Activated CD8-positive, alpha-beta memory T cell treated with anti-CD3 and anti-CD28 coated beads for 4 hours (primary cell): ENCODE results near the gene PREX1.

ENCODE experiments used
- DNase-seq, 2 donors: peaks; one replicate each; pipeline ENCODE4 v3.0.0-alpha.2; 2020; ENCODE audit warnings: low read depth in 2 of 2

PREX1 gene

DNA sequence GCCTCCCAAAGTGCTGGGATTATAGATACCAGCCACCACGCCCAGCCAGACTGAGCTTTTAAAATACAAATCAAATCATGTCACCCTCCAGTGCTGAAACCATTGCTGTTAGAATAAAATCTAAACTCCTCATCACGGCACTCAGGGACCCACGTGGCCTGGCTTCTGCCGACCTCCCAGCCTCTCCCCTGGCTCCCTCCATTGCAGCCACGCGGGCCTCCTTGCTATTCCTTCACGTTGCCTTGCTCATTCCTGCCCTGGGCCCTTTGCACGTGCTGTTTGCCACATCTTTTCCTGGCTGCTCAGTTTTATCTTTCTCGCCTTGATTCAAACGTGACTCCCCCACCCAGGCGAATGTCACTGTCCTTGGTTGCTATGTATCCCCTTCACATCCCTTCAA is 244.6 kb downstream of the PREX1 start:
- DNase-seq, result no peak

DNA sequence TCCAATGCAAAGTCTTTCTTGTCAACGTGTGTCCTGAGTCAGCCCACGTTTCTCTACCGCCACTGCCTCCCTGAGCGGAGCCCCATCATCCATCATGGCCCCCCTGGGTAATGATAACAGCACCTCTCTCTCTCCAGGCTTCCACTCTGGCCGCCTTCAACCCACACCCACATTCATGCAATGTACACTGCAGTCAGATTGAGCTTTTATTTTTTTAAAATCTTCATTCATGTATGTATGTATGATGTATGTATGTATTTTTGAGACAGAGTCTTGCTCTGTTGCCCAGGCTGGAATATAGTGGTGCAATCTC is 245.2 kb downstream of the PREX1 start:
- no peak for DNase-seq

DNA sequence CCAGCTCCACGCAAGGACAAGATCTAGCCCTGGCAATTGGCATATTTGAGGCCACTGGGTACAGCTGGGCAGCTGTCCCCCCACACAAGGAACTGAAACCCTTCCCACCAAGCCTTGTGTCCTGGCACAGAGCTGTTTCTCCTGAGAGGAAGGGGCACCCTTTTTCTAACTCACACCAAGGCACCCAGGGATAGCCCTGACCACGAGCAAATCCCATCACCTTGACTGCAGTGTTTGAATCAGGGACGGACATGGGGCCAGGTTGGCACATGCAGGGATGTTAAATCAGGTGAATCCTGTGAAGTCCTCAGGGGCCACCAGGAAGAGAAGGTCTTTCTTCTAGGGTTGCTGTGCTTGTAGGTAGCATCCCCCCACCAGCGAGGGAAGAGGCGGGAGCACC is 246.6 kb downstream of the PREX1 start:
- no peak for DNase-seq

DNA sequence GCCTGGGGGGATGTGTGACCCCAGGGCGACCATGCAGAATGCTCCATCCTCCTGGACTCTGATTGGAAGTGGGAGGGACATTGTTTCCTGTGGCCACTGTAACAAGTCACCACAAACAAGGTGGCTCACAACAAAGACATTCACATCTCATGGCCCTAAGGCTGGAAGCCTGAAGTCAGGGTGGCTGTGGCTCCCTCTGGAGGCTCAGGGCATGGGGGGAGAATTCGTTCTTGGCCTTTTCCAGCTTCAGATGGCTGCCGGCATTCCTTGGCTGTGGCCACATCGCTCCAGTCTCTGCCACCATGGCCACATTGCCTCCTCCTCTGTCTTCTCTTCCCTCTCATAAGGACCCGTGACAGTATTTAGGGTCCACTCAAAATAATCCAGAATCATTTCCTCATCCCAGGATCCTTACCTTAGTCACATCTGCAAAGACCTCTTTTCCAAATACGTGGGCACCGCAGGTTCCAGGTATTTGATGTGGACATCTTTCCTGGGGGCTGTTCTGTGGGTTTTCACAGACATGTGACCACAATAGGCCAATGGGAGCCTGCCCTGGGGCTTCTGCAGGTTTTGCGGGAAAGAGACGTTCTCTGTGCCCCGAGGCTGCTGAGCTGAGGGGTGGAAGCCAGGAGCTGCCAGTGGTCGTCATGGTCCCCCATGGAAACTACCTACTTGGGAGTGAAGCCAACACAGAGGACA is 249.3 kb downstream of the PREX1 start:
- DNase-seq, result no peak

DNA sequence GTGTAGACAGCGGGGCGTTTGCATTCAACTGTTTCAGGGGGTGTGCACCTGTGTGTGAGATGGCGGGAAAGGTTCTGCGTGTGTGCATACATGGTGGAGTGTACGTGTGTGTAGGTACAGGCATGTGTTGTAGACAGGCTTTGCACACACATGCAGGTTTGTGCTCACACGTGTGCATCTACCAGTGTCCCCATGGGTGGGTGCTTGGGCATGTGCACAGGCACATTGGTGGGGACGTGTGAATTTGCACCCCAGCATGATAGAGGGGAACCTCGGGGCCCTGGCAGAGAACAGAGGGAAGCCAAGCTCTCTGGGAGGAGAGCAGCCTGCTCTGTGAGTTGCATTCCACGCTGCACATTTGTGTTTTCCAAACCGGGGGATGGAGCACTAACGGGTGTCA is 250.2 kb downstream of the PREX1 start:
- no peak for DNase-seq

DNA sequence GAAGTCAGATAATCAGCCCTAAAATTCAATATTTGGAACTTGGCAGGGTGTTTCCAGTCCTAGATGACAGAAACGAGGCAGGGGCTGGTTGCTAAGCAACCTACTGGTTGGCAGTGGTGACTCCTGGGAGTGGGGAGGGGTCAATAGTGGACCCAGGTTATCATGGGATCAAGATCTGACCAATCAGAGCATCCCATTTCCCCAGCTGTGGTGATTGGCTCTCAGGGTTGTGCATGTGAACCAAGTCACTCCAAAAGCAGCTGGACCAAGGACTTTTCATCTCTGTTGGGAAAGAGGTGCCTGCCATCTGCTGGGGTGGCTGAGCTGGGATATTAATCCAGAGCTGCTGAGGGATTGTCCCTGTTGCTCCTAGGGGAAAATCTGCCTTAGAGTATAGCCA is 253.4 kb downstream of the PREX1 start:
- no peak for DNase-seq
